Middle frontal gyrus (tissue), 1 donor: ENCODE results near the gene SLC40A1.
"Not testable (repeated sequence)": the region's sequence is repeated elsewhere in the genome, so short reads cannot be mapped to it uniquely, and the experiment has no call there.

Source experiments
- DNase-seq: peaks from one replicate; pipeline ENCODE4 v3.0.0-alpha.2; 2015; ENCODE audit warnings: low spot score; ENCODE audit errors: extremely low spot score

The SLC40A1 gene

GRCh38 chr2:189580658-189581353 lies at the start of gene SLC40A1:
SLC40A1 (minus strand) TSS chr2:189580786; CDS start chr2:189580460, 326 bp downstream.
- DNase-seq, result no peak

- no peak for DNase-seq
These were observed 49.2 kb upstream of the SLC40A1 start for GRCh38 chr2:189629531-189630453.

GRCh38 chr2:189628817-189629530 lies 48.4 kb upstream of the SLC40A1 start:
- no peak for DNase-seq

- no peak for DNase-seq
These were observed 47.2 kb upstream of the SLC40A1 start for GRCh38 chr2:189627789-189628188.

GRCh38 chr2:189625636-189626035 lies 45.0 kb upstream of the SLC40A1 start:
- DNase-seq, result no peak

- DNase-seq, result no peak
These were observed 44.2 kb upstream of the SLC40A1 start for GRCh38 chr2:189624648-189625355.

- DNase-seq, result no peak
These were observed 42.5 kb upstream of the SLC40A1 start for GRCh38 chr2:189623049-189623448.

GRCh38 chr2:189621781-189622180 lies 41.2 kb upstream of the SLC40A1 start:
- no peak for DNase-seq

- no peak for DNase-seq
These were observed 37.6 kb upstream of the SLC40A1 start for GRCh38 chr2:189618197-189618596.

GRCh38 chr2:189614585-189614984 lies 34.0 kb upstream of the SLC40A1 start:
- no peak for DNase-seq

- DNase-seq, result no peak
These were observed 33.2 kb upstream of the SLC40A1 start for GRCh38 chr2:189613650-189614420.

- DNase-seq, result no peak
These were observed 32.6 kb upstream of the SLC40A1 start for GRCh38 chr2:189613077-189613636.

GRCh38 chr2:189610700-189611099 lies 30.1 kb upstream of the SLC40A1 start:
- no peak for DNase-seq

- DNase-seq, result no peak
These were observed 29.3 kb upstream of the SLC40A1 start for GRCh38 chr2:189609853-189610252.

- no peak for DNase-seq
These were observed 28.8 kb upstream of the SLC40A1 start for GRCh38 chr2:189609423-189609816.

- DNase-seq, result no peak
These were observed 28.3 kb upstream of the SLC40A1 start for GRCh38 chr2:189608795-189609422.

- no peak for DNase-seq
These were observed 27.6 kb upstream of the SLC40A1 start for GRCh38 chr2:189608170-189608569.

GRCh38 chr2:189602233-189602632 lies 21.6 kb upstream of the SLC40A1 start:
- no peak for DNase-seq

- not testable (repeated sequence) for DNase-seq
These were observed 21.1 kb upstream of the SLC40A1 start for GRCh38 chr2:189601652-189602051.

GRCh38 chr2:189601043-189601442 lies 20.5 kb upstream of the SLC40A1 start:
- DNase-seq, result no peak
